Thoracic aorta (tissue), 2 donors: ENCODE measurements around the gene PTPRF. TPM values are rescaled to one million over a fixed set of nuclear protein-coding genes. Genes with fewer than 3 reads are reported as not detected.
"Not testable (repeated sequence)": the region's sequence is repeated elsewhere in the genome, so short reads cannot be mapped to it uniquely, and the experiment has no call there.

Experiments used
- ATAC-seq: fragments of 150-250 bp; one replicate; pipeline ENCODE4 v1.8.0; 2017; ENCODE audit warnings: low read depth; ENCODE audit not compliant: insufficient number of reproducible peaks, low FRiP score
- DNase-seq: peaks from one replicate; pipeline ENCODE4 v3.0.0-alpha.2; 2020; ENCODE audit warnings: low spot score
- H3K27ac ChIP-seq, 2 donors: fragments of 200-600 bp; sonication (generic); 1 replicate in 1 of 2; 2 replicates in 1 of 2; pipeline ENCODE4 v1.5.1; 2016; ENCODE audit warnings: mild to moderate bottlenecking in 2 of 2, moderate library complexity in 2 of 2
- H3K27me3 ChIP-seq: fragments of 200-600 bp; sonication (generic); replicated peaks from 2 replicates; pipeline ENCODE4 v1.6.0; 2016; ENCODE audit warnings: mild to moderate bottlenecking; ENCODE audit not compliant: insufficient read depth
- H3K36me3 ChIP-seq: fragments of 200-600 bp; sonication (generic); one replicate; pipeline ENCODE4 v1.5.1; 2016
- H3K4me1 ChIP-seq, 2 donors: fragments of 200-600 bp; sonication (generic); 1 replicate in 1 of 2; 2 replicates in 1 of 2; pipeline versions ENCODE4 v1.5.1 to v1.6.0; 2016; ENCODE audit warnings: low read depth in 2 of 2, mild to moderate bottlenecking in 1 of 2; ENCODE audit not compliant: control insufficient read depth in 1 of 2
- H3K4me3 ChIP-seq: fragments of 200-600 bp; sonication (generic); 2 replicates; pipeline ENCODE4 v1.5.1; 2016; ENCODE audit warnings: mild to moderate bottlenecking
- H3K9me3 ChIP-seq: fragments of 200-600 bp; sonication (generic); 2 replicates; pipeline ENCODE4 v1.5.1; 2016
- CTCF ChIP-seq: fragments of 200-600 bp; sonication (generic); IDR thresholded peaks from one replicate; pipeline ENCODE4 v1.5.1; 2019; ENCODE audit warnings: antibody characterized with exemption
- total RNA-seq, 2 donors: library from RNA; depleted of rRNA; stranded (reverse); fragments of >200 nt; gene quantifications; one replicate each; pipeline versions ENCODE4 v1.1.0 to v1.2.3, GENCODE V29; 2016

The PTPRF gene
- total RNA-seq, 2 donors from 2014 or later: 43.9 to 55.1 TPM

- no peak for DNase-seq
- Histone ChIP-seq H3K9me3 (peaks cover 12% of the 10 kb centered on the region), H3K4me1 (no peaks in the 10 kb centered on the region), H3K36me3 (no peaks in the 10 kb centered on the region), H3K4me3 (no peak overlapping the region), H3K27ac (no peak overlapping the region), H3K27me3 (no peaks in the 10 kb centered on the region)
- no peak for TF ChIP-seq CTCF
- no peak for ATAC-seq
Observed at GRCh38 chr1:43491061-43491460, 39.6 kb upstream of the PTPRF start.

DNA sequence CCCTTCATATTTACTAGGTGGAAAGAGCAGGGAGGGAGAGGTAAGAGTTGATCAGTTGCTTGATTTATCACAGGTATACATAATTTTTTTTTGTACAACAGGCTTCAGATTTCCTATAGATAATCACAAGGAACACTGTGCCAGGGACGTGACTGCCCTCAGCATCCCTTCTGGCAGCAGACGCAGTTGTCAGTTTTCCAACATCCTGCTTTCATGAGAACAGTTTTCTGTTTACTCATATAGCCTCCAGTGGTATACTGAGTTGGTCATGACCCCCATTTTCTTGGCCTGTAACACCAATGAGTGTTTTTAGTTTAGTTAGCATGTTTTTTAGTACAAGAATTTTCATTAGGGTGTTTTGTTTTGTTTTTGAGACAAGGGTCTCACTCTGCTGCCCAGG lies 37.9 kb upstream of the PTPRF start:
- H3K4me1 ChIP-seq: no peaks in the 10 kb centered on the region
- no peak for TF ChIP-seq CTCF
- peaks cover 11% of the 10 kb centered on the region for H3K9me3 ChIP-seq
- no peak for ATAC-seq
- no peaks in the 10 kb centered on the region for H3K36me3 ChIP-seq
- no peaks in the 10 kb centered on the region for H3K27me3 ChIP-seq
- no peak for DNase-seq
- H3K4me3 ChIP-seq: no peak overlapping the region
- H3K27ac ChIP-seq: no peak overlapping the region

DNA sequence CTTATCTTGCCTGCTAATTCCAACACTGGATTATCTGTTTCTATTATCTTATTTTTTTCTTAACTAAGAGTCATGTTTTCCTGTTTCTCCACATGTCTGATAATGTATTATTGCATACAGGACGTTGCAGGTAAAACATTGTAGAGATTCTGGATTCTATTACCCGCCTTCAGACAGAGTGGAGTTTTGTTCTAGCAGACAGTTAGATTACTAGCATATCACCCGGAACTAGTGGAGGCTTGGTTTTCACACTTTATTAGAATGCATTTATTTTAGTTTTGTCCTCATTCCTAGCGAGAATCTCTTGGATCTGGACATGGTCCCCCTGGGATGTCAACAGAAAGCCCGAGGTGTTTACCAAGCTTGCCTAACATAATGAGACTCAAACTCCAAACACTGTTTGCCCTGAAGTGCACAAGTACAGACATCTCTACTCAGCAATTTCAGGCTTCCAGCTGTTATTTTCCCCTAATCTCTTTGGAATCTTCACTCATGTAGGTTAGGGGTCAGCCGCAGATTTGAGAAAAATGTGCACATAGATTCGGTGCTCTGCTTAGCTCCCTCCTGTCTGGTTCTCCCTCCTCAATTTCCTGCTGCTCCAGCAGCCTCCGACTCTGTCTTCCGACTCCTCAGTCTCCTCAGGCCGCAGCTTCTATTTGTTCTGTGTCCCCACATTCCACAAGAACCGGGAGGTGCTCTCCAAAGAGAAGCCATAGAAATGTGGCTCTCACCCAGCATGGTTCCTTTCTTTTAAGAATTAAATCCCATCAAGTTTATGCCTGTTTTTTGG lies 36.8 kb upstream of the PTPRF start:
- no peak overlapping the region for H3K27ac ChIP-seq
- H3K36me3 ChIP-seq: no peaks in the 10 kb centered on the region
- ATAC-seq (no peak), DNase-seq (no peak)
- H3K4me1 ChIP-seq: no peaks in the 10 kb centered on the region
- peaks cover 5% of the 10 kb centered on the region for H3K9me3 ChIP-seq
- no peak overlapping the region for H3K4me3 ChIP-seq
- no peak for TF ChIP-seq CTCF
- H3K27me3 ChIP-seq: no peaks in the 10 kb centered on the region

DNA sequence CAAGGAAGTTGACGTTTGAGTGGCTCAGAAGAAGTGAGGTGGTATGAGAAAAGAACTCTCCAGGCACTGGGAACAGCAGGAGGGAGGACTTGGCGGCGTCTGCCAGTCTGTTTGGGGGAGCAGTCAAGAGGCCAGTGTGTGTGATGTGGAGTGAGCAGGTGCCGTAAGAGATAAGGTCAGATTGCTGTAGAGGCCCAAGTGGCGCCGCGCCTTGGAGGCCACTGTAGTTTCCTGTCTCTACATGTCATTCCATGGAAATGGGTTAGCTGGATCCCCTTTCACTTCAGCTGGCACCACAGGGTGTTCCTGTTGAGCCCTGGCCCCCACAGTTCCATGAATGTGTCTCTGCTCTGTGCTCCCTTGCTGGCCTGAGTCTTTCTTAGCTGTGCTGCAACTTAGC lies 35.5 kb upstream of the PTPRF start:
- no peak overlapping the region for H3K27ac ChIP-seq
- no peak for TF ChIP-seq CTCF
- no peaks in the 10 kb centered on the region for H3K4me1 ChIP-seq
- ATAC-seq (no peak), DNase-seq (no peak)
- H3K27me3 ChIP-seq: no peaks in the 10 kb centered on the region
- H3K36me3 ChIP-seq: no peaks in the 10 kb centered on the region
- H3K4me3 ChIP-seq: no peak overlapping the region
- H3K9me3 ChIP-seq: peaks cover 4% of the 10 kb centered on the region

- no peaks in the 10 kb centered on the region for H3K36me3 ChIP-seq
- no peaks in the 10 kb centered on the region for H3K27me3 ChIP-seq
- TF ChIP-seq CTCF: no peak
- DNase-seq (no peak), ATAC-seq (no peak)
- H3K27ac ChIP-seq: no peak overlapping the region
- no peaks in the 10 kb centered on the region for H3K4me1 ChIP-seq
- H3K9me3 ChIP-seq: no peaks in the 10 kb centered on the region
- H3K4me3 ChIP-seq: no peak overlapping the region
Observed at GRCh38 chr1:43499898-43500297, 30.8 kb upstream of the PTPRF start.

DNA sequence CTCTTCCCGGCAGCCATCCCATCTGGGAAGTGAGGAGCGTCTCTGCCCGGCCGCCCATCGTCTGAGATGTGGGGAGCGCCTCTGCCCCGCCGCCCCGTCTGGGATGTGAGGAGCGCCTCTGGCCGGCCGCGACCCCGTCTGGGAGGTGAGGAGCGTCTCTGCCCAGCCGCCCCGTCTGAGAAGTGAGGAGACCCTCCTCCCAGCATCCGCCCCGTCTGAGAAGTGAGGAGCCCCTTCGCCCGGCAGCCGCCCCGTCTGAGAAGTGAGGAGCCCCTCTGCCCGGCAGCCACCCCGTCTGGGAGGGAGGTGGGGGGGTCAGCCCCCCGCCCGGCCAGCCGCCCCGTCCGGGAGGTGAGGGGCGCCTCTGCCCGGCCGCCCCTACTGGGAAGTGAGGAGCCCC lies 28.9 kb upstream of the PTPRF start:
- H3K4me3 ChIP-seq, H3K9me3 ChIP-seq, H3K27ac ChIP-seq, H3K27me3 ChIP-seq, H3K36me3 ChIP-seq, H3K4me1 ChIP-seq, DNase-seq, ATAC-seq: not testable (repeated sequence)
